Measurements from ENCODE around the gene PROK2.

PROK2 gene

DNA sequence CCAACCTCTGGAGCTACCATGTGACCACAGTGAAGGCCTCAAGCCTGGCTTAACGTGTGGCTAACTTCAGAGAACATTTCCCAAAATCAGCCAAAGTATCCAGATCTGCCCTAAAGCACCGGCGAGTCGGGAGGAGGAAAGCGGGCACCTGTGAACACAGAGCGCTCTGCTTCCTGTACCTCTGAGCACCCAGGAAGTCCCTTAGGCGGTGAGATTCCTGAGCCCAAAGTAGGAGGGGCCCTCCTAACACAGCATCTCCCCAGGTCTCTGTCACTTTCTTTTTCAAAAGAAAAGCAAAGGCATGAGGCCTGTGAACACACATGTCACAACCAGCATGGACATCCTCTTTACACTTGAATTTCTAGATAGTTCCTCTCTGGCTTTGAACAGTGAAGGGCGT lies 58.8 kb downstream of the PROK2 start:
- H3K27ac ChIP-seq: no peak overlapping the region
- TF ChIP-seq ZFX (IDR thresholded peaks at IDR 0.05; ENCODE audit: borderline replicate concordance): no peak
- TF ChIP-seq, protein P1, sequence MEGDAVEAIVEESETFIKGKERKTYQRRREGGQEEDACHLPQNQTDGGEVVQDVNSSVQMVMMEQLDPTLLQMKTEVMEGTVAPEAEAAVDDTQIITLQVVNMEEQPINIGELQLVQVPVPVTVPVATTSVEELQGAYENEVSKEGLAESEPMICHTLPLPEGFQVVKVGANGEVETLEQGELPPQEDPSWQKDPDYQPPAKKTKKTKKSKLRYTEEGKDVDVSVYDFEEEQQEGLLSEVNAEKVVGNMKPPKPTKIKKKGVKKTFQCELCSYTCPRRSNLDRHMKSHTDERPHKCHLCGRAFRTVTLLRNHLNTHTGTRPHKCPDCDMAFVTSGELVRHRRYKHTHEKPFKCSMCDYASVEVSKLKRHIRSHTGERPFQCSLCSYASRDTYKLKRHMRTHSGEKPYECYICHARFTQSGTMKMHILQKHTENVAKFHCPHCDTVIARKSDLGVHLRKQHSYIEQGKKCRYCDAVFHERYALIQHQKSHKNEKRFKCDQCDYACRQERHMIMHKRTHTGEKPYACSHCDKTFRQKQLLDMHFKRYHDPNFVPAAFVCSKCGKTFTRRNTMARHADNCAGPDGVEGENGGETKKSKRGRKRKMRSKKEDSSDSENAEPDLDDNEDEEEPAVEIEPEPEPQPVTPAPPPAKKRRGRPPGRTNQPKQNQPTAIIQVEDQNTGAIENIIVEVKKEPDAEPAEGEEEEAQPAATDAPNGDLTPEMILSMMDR (IDR thresholded peaks at IDR 0.05): no peak

DNA sequence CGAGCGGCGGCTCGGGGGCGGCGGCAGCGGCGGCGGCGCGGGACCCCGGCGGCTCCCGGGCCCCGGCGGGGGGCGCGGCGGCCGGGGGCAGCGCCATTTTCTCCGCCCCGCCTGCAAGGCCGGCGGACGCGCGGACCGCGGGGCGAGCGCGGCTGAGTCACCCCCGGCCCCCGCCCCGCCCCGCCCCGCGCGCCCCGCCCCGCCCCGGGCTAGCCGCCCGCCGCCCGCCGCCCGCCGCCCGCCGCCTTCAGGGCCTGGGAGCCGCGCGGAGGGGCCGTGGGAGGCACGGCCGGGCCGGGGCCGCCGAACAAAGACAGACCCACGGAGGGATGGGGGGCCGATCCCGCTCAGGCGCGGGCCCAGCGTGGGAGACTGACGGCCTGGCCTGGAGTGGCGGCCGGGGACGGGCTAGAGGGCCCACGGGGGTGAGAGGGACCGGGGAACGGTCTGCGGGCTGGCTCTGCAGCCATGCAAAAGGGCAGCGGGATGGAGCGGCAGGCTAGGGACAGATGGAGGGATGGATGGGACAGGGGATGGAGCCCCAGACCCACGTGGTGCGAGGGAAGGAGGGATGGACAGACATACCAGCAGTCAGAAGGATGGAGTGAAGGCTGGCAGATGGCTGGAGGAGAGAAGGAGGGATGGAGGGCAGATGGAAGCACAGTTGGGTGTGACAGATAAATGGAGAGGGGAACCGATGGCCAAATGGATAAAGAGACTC lies 59.5 kb downstream of the PROK2 start, which contains the start of gene EIF4E3:
Gene EIF4E3, minus strand, starts transcription at position 132 of the 721 bp plus-strand sequence. Its CDS starts 35 bp downstream, at position 97.
- no peak within 1 kb of the TSS for H3K27ac ChIP-seq
- no peak for TF ChIP-seq ZFX (IDR thresholded peaks at IDR 0.05; ENCODE audit: borderline replicate concordance)
- TF ChIP-seq, protein P1 (IDR thresholded peaks at IDR 0.05): no peak

- TF ChIP-seq, protein P1 (IDR thresholded peaks at IDR 0.05): no peak
- no peak for TF ChIP-seq ZFX (IDR thresholded peaks at IDR 0.05; ENCODE audit: borderline replicate concordance)
- H3K27ac ChIP-seq: no peak overlapping the region
These were observed 60.2 kb downstream of the PROK2 start for GRCh38 chr3:71724584-71725270.

GRCh38 chr3:71724171-71724453 lies 60.8 kb downstream of the PROK2 start:
- TF ChIP-seq, protein P1 (IDR thresholded peaks at IDR 0.05): no peak
- no peak for TF ChIP-seq ZFX (IDR thresholded peaks at IDR 0.05; ENCODE audit: borderline replicate concordance)

GRCh38 chr3:71723452-71724170 lies 61.3 kb downstream of the PROK2 start:
- H3K27ac ChIP-seq: no peak overlapping the region
- TF ChIP-seq ZFX (IDR thresholded peaks at IDR 0.05; ENCODE audit: borderline replicate concordance): no peak
- TF ChIP-seq, protein P1 (IDR thresholded peaks at IDR 0.05): no peak

More at GRCh38 chr3:71724171-71724453, 60.8 kb downstream of the PROK2 start:
- H3K27ac ChIP-seq: no peak overlapping the region

DNA sequence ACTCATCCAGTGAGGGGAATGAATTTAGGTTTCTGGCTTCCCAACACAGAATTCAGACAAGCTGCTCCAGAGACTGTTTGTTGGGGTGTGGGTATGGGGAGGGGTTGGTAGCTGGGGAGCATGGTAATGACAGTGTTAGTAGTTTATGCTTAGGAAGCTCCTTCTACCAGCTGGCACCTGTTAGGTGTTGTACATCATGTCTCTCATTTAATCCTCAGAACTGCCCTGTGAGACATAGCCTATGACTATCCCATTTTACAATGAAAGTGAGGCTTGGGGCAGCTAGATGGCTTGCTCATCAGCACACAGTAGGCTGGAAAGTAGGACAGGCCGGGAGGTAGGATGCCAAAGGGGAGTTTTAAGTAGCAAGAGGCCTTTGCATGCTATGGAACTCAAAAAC lies 62.3 kb downstream of the PROK2 start:
- TF ChIP-seq, protein P1 (IDR thresholded peaks at IDR 0.05): no peak
- no peak for TF ChIP-seq ZFX (IDR thresholded peaks at IDR 0.05; ENCODE audit: borderline replicate concordance)
- H3K27ac ChIP-seq: no peak overlapping the region
